Gastroesophageal sphincter (tissue), 3 donors: ENCODE results near the gene PRKACG.

Experiments
- EP300 ChIP-seq: sonication (generic); formaldehyde crosslinking; IDR thresholded peaks from one replicate; pipeline ENCODE4 v1.6.1; 2017; ENCODE audit warnings: antibody characterized with exemption, mild to moderate bottlenecking
- POLR2A ChIP-seq, 2 donors: fragments of 450-650 bp; IDR thresholded peaks; one replicate each; pipeline ENCODE4 v1.6.1; 2017; ENCODE audit warnings: antibody characterized with exemption in 2 of 2, mild to moderate bottlenecking in 2 of 2, moderate library complexity in 1 of 2
- POLR2AphosphoS5 ChIP-seq: sonication (generic); formaldehyde crosslinking; IDR thresholded peaks from one replicate; pipeline ENCODE4 v1.6.1; 2017; ENCODE audit warnings: antibody characterized with exemption
- TF ChIP-seq, protein P1 (sequence below), 4 experiments: fragments of 200-600 bp in 2 of 4; fragments of 450-650 bp in 2 of 4; sonication (generic) in 1 of 4; IDR thresholded peaks; one replicate each; pipeline ENCODE4 v1.5.1; 2017 to 2019; ENCODE audit warnings: antibody characterized with exemption in 4 of 4, mild to moderate bottlenecking in 2 of 4, moderate library complexity in 2 of 4

DNA sequence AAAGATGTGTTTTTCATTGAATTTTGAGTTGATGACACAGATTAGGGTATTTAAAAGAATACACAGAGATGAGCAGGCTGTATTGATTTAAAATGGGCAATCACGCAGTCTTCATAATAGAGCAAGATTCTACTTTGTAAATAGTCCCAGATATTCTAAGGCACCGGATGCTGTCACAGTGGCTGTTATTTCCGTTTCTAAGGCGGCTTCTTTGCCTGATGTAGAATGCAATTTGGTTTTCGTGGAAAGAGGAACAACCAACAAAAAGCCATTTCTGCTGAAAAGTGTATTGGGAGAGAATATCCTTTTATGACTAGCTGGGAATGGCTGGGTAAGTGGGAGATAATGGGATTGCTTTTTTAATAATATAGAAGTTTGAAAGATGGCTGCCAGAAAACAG is 17.5 kb downstream of the PRKACG start:
- TF ChIP-seq, protein P1, sequence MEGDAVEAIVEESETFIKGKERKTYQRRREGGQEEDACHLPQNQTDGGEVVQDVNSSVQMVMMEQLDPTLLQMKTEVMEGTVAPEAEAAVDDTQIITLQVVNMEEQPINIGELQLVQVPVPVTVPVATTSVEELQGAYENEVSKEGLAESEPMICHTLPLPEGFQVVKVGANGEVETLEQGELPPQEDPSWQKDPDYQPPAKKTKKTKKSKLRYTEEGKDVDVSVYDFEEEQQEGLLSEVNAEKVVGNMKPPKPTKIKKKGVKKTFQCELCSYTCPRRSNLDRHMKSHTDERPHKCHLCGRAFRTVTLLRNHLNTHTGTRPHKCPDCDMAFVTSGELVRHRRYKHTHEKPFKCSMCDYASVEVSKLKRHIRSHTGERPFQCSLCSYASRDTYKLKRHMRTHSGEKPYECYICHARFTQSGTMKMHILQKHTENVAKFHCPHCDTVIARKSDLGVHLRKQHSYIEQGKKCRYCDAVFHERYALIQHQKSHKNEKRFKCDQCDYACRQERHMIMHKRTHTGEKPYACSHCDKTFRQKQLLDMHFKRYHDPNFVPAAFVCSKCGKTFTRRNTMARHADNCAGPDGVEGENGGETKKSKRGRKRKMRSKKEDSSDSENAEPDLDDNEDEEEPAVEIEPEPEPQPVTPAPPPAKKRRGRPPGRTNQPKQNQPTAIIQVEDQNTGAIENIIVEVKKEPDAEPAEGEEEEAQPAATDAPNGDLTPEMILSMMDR (IDR thresholded peaks at IDR 0.05) = no peak
- TF ChIP-seq EP300 = no peak
- no peak for TF ChIP-seq POLR2A (IDR thresholded peaks at IDR 0.05)
- no peak for TF ChIP-seq POLR2AphosphoS5
